Kidney epithelial cell (primary cell): ENCODE results near the gene TM9SF1. TPM values are rescaled to one million over a fixed set of nuclear protein-coding genes. Genes with fewer than 3 reads are reported as not detected.

Experiments
- DNase-seq: peaks from one replicate; pipeline ENCODE4 v3.0.0-alpha.2; 2010; ENCODE audit warnings: low read depth
- H3K27me3 ChIP-seq: 2 replicates; pipeline ENCODE4 v1.6.0; 2011; ENCODE audit warnings: low read length; ENCODE audit not compliant: control insufficient read depth, insufficient read depth
- H3K36me3 ChIP-seq: 2 replicates; pipeline ENCODE4 v1.5.1; 2011; ENCODE audit warnings: low read length; ENCODE audit not compliant: control insufficient read depth, insufficient read depth
- H3K4me3 ChIP-seq: 2 replicates; pipeline ENCODE4 v1.5.1; 2011; ENCODE audit warnings: low read depth, mild to moderate bottlenecking, control low read depth, low read length
- total RNA-seq: library from RNA; depleted of rRNA; stranded (reverse); fragments of >200 nt; gene quantifications from 2 replicates; pipeline ENCODE4 v1.2.3, GENCODE V29; 2015
- TF ChIP-seq, protein P1 (sequence below): IDR thresholded peaks from 2 replicates; pipeline ENCODE4 v1.5.1; 2011; ENCODE audit warnings: mild to moderate bottlenecking, moderate library complexity, low read length, control low read depth, inconsistent platforms; ENCODE audit not compliant: insufficient read depth, poor library complexity, severe bottlenecking

Gene TM9SF1
- total RNA-seq, 1 donor from 2014 or later, result 55.6 TPM

GRCh38 chr14:24186831-24187538 is 8.3 kb downstream of the TM9SF1 start:
- no peak for DNase-seq
- TF ChIP-seq, protein P1, sequence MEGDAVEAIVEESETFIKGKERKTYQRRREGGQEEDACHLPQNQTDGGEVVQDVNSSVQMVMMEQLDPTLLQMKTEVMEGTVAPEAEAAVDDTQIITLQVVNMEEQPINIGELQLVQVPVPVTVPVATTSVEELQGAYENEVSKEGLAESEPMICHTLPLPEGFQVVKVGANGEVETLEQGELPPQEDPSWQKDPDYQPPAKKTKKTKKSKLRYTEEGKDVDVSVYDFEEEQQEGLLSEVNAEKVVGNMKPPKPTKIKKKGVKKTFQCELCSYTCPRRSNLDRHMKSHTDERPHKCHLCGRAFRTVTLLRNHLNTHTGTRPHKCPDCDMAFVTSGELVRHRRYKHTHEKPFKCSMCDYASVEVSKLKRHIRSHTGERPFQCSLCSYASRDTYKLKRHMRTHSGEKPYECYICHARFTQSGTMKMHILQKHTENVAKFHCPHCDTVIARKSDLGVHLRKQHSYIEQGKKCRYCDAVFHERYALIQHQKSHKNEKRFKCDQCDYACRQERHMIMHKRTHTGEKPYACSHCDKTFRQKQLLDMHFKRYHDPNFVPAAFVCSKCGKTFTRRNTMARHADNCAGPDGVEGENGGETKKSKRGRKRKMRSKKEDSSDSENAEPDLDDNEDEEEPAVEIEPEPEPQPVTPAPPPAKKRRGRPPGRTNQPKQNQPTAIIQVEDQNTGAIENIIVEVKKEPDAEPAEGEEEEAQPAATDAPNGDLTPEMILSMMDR, result no peak
- peaks cover 3% of the 10 kb centered on the region for H3K36me3 ChIP-seq
- no peak overlapping the region for H3K4me3 ChIP-seq
- H3K27me3 ChIP-seq, result no peaks in the 10 kb centered on the region

GRCh38 chr14:24185741-24186140 is 9.5 kb downstream of the TM9SF1 start:
- TF ChIP-seq, protein P1, result no peak
- peaks cover 6% of the 10 kb centered on the region for H3K36me3 ChIP-seq
- no peak for DNase-seq

GRCh38 chr14:24185026-24185425 is 10.2 kb downstream of the TM9SF1 start:
- H3K36me3 ChIP-seq, result peaks cover 6% of the 10 kb centered on the region

More at GRCh38 chr14:24185741-24186140, 9.5 kb downstream of the TM9SF1 start:
- no peak overlapping the region for H3K4me3 ChIP-seq
- H3K27me3 ChIP-seq, result no peaks in the 10 kb centered on the region

GRCh38 chr14:24184104-24184970 is 10.9 kb downstream of the TM9SF1 start:
- no peak for DNase-seq
- TF ChIP-seq, protein P1, result no peak
- no peaks in the 10 kb centered on the region for H3K27me3 ChIP-seq
- no peak overlapping the region for H3K4me3 ChIP-seq
- peaks cover 8% of the 10 kb centered on the region for H3K36me3 ChIP-seq

More at GRCh38 chr14:24185026-24185425, 10.2 kb downstream of the TM9SF1 start:
- no peaks in the 10 kb centered on the region for H3K27me3 ChIP-seq
- TF ChIP-seq, protein P1, result no peak
- H3K4me3 ChIP-seq, result no peak overlapping the region
- DNase-seq, result no peak

DNA sequence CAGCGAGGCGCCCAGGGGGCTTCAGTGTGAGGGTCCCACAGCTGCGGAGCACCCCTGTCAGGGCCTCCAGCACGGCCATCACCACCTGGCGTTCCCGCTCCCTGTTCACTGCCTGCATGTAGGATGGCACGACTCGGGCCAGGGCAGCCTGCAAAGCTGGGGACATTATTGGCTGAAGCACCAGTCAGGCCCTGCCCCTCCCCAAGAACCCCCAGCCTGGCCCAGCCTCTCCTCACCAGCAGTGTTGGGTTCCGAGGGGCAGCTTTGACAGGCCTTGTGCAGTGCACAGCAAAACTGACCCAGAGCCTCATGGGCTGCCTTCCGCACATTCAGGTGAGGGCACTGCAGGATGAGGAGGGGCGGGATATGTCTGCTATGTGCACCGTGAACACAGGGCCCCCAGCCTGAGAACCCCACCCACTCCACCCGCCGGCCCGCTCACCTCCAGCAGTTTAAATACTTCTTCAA is 12.2 kb downstream of the TM9SF1 start:
- peaks cover 10% of the 10 kb centered on the region for H3K36me3 ChIP-seq
- no peak for DNase-seq

More for the DNA sequence above, 12.2 kb downstream of the TM9SF1 start:
- Histone ChIP-seq H3K4me3 (no peak overlapping the region), H3K27me3 (no peaks in the 10 kb centered on the region)
- TF ChIP-seq, protein P1, result no peak
